CD4-positive, alpha-beta T cell treated with Interleukin-15 for 1 hour (primary cell): ENCODE data around the gene SDHB.

Experiments
- DNase-seq: peaks from one replicate; pipeline ENCODE4 v3.0.0-alpha.2; 2020

Gene SDHB

DNA sequence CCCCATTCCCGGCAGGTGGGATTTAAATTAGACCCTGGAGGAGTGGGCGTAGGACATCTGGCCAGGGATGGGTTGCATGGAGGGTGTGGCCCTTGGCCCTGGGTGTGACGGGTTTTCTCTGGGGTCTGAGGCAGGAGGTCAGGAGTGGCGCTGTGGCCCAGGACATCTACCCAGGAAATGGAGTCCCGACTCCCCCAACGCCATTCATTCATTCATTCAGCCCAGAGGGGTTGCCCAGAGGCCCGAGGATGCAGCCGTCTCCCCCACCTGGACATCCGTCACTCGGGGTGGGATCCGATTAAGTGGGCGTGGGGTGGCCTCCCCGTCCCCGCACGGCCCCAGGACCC, 42.8 kb downstream of the SDHB start:
- no peak for DNase-seq

DNA sequence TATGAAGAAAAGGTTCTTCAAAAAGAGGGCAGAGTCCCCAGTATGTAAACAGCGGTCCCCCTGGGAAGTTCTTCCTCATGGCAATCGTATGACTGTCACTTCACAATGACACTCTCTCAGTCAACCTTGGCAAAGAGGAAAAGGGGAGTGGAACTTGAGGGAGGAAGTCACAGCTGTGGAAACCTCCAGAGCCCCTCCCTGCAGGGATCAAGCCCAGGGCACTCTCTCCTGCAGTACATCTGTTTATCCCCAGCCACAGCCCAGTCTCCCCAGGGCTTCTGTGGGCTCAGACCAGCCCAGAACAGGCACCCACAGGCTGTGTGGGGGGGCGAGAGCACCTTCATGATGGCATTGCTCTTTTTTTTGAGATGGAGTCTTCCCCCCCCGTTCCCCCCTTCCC, 44.1 kb downstream of the SDHB start:
- DNase-seq = peak; percentile 27

DNA sequence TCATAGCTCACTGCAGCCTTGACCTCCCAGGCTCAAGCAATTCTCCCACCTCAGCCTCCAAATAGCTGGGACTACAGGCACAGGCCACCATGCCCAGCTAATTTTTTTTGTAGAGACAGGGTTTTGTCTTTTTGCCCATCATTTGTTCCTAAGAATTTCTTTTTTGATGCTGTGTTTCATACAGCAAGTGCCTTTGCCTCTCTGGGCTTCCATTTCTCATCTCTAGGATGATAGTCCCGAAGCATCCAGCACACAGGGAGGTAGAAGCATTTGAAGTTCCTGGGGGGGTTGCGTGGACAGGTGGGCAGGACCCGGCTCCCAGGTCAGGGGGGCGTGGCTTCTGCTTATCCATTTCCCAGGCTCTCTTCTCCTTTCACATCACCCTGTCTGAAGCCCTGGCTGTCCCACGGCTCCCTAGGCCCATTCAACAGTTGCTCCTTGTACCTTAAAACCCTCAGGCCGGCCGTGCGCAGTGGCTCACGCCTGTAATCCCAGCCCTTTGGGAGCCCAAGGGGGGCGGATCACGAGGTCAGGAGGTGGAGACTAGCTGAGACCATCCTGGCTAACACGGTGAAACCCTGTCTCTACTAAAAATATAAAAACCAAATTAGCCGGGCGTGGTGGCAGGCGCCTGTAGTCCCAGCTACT, 45.5 kb downstream of the SDHB start:
- no peak for DNase-seq

DNA sequence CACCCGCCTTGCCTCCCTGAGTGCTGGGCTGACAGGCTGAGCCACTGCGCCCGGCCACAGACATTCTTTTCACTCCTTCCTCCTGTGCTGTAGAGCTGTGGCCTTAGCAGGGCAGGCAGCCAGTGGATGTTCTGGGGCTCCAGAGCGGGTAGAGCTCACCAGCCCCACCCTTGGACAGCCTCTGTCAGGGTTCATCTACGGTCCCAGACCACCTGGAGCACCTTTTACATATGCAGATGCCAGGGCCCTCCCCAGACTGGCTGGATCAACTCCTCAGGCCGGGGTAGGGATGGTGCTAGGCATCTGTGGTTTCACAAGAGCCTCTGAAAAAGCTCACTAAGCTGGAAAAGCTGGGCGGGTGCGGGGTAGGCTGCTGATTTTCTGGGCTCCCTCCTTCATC, 46.7 kb downstream of the SDHB start:
- DNase-seq = no peak

DNA sequence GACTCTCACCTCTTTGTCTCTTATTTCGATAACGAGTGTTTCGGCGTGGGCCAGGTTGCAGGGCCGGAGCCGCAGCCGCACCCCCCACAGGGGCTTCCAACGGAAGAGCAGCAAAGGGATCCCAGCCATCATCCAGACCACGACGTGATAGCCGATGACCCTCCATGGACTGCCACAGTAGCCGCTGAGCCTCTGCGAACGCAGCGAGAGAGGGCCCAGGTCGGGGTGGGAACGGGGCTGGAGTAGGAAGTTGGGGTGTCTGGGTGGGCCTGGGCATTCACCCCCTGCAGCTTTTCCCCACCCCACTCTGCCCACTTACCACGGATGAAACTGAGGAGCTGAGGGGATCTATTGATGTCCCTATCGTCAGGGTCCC, 48.5 kb downstream of the SDHB start:
- DNase-seq = no peak

DNA sequence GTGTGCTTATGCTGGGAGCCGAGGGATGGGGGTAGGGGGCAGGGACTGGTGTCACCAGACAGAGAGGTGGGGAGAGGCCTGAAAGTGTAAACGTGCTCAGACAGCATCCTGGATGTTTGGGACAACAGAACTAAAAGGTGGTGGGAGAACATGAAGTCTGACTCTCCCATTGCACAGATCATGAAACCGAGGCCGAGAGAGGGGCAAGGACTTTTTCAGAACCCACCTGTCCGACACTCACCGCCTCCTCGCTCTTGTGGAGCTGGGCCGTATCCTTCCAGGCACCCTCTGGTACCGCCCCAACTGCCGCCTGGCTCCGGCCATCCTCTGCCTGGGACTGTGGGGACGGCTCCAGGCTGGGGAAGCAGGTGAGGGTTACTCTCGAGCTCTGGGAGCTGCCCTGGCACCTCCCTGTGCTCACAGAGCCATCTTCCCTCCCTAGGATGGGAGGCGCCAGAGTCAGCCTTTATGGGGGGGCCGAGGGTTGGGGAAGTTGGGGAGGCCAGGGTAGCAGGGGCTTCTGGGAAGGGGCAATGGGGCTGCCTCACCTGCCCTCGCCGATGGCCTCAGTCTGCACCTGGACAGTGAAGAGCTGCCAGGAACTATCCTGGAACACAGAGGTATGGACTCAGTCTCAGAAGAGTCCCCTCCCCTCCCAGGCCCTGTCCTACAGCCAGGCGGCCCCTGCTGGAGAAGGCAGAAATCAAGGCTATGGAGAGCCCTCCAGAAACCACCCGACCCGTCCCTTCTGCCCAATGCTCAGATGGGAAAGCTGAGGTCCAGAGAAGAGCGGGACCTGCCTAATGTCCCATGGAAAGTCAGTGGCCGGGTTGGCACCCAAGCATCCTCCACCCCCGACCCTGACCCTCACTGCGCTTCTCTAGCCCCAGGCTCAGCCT, 49.1 kb downstream of the SDHB start:
- DNase-seq = no peak

DNA sequence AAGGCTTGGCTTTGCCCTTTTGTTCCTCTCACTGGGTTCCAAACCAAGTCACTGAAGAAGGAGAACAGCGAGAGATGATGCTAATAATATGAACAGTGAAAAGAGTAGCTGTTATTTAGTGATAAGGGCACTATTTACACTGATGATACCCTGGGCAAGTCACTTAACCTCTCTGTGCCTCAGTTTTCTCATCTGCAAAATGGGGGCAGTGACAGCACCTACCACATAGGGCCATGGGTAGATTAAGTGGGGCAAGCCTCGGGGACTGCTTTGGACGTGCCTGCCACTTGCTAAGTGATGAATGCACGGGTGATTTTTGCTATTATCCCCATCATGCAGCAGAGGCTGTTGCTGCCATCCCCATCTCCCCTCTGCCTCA, 51.3 kb downstream of the SDHB start:
- DNase-seq = no peak

DNA sequence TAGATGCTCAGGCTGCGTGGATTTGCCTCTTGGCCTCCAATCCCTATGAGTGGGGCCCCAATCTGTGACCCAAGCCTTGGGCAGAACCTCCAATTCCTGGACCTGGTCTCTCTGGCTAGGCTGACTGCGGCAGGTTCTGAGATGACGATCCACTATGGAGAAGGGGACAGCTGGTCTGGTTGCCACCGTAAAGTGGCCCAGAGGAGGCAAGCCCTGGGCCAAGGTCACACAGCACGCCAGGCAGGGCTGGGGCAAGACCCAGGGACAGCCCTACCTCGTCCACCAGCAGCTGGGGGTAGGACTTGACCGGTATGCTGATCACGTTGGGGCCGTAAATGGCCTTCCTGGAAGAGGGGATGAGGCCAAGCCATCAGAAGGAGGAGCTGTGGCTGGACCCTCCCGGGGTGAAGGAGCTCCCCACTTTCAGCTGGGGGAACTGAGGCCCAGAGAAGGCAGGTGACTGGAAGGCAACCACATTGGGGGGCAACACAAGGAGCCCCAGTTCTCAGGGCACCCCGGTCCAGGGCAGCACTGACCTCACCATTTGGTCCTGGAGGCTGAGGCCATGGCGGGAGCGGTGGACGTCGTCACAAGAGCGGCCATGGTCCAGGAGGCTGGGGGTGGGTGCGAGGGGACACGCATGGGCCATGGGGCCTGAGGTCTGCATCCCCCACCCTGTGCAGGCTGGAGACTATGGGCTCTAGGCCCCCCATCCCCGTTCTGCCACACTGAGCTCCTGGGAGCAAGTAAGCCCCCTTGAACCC, 51.9 kb downstream of the SDHB start:
- no peak for DNase-seq

DNA sequence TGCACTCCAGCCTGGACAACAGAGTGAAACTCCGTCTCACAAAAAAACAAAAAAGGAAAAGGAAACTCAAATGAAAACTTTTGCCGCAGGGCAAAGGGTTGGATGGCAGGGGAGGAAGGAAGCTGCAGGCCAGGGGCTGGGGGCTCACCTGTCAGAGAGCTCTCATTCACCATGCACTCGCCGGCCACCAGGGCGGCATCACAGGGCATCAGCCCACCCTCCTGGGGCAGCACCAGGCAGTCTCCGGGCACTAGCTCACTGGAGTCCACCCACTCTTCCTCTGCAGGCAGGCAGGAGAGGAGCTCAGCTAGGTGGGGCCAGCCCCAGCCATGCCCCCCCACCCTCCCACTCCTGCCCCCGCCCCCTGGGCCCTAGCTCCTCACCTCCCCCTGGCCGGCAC, 54.0 kb downstream of the SDHB start:
- no peak for DNase-seq

DNA sequence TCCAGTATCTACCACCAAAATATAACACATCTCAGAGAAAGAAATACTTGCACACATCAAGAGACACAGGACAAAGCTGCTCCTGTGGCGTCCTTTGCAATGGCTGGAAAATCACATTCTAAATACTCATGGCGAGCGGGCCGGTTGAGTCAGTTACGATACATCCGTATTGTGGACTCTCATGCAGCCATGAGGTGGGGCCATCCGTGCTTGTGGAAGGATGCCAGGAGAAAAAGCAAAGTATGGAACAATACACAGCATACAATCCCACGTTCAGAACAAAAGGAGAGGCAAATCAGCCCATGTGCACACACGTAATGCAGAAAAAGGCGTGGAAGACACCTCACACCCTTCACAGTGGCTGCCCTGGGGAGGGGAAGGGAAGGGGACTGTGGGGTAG, 55.2 kb downstream of the SDHB start:
- no peak for DNase-seq

DNA sequence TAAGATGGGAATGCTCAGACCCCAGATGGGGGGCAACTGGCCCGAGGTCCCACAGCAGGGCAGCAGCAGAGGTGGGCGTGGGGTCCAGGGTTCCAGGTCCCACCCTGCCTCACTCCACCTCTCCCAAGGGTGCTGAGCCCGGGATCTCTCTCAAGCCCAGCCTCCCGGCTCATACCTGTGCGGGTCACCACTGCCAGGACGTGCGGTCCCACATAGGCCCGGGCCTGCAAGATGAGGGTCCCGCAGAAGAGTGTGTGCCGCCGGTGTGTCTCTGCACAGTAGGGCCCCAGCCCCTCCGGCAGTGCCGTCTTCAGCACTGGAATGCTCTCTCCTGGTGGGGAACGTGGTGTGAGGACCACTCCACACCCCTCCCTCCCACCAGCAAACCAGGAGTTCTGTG, 57.0 kb downstream of the SDHB start:
- no peak for DNase-seq

DNA sequence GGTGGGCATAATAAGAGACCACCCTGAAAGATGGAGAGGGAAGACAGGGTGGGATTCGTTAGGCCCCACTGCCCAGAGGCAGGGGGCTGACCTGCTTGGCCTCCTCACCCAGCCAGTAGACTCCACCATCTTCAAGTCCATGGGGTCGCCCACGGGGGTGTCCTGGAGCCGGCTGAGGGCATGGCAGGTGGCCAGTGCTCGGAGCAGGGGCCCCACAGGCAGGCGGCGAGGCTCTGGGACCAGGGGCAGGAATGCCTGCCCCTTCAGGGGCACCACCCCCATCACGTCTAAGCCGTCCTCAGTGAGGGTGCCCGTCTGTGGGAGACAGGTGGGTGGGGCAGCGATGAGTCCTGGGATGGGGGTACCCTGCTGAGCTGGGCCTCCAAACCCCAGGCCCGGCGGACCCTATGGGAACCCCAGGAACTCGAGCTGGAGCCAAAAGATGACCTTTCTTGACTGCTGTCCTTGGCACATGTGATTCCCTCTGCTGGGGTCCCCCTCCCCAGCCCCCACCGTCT, 60.3 kb downstream of the SDHB start:
- no peak for DNase-seq

DNA sequence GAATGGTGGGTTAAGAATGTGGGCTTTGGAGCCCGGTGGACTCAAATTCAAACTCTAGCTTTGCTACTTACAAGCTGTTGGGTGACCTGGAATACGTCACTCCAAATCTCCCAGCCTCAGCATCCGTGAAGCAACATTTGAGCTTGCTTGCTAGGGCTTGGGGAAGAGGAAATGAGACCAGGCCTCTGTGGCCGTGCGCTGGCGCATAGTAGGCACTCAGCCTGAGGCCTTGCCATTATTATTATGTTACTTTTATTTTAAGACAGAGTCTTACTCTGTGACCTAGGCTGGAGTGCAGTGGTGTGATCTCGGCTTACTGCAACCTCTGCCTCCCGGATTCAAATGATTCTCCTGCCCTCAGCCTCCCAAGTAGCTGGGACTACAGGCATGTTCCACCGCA, 61.2 kb downstream of the SDHB start:
- DNase-seq = no peak

DNA sequence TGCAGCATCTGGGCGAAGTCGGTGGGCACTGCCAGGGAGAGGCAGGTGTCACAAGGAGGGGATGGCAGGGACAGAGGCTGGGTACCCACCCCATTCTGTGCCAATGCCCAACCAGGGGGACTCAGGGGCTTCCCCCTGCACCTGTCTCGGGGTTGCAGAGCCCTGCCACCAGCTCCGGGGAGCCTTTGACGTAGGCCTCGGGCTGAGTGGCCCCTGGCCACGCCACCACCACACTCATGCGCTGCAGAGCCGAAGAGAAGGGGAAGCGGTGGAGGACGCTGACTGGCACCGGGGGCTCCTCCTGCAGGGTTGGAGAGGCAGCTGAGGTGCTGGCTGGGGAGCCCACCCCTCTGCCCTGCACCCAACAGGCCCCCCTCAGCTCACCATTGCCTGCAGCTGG, 61.7 kb downstream of the SDHB start:
- DNase-seq = no peak

DNA sequence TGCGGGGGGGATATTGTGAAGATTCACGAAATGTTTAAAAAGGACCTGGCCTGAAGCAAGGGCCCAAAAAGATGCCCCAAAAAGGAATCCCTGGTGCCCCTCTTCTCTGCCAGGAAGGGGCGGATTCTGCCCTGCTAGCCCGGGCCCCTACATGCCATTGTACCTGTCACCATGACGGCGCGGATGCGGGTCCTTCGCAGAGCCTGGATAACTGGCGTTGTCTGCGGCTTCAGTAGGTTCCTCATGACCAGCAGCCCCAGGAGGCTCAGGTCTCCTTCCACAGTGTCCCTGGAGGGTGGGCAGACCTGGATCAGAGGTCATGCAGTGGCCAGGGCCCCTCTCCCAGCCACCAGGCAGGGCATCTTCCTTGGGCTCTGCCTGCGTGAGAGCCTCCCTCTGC, 62.3 kb downstream of the SDHB start:
- DNase-seq = no peak

DNA sequence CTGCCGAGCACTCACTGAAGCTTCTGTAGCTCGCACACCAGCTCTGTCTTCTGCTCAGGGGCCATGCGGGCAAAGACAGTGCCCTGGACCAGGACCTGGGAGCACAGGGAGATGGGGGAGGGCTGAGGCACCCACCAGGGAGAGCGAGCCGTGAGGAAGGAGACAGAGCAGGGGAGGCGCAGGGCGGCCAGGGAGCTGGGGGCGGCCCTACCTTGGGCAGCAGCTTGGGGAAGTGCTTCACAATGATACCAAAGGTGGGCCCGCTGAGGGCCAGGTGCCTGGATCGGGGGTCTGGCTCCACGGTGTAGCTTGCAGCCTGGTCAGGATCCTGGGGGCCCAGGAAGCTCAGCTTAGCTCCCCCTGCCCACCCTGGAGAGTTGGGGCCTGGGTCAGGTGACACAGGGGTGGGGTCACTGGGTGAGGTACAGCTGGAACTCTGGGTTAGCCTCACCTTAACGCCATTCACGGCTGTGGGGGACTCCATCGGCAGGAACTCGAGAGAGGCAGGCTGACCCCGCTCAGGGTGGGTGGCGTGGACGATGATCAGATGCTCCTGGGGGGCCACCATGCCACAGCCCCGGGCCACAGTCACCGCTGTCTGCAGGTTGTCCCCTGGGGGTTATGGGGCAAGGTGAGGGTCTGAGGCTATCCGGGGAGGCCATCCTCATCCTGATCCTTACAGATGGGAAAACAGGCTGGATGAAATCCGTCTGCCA, 64.0 kb downstream of the SDHB start:
- no peak for DNase-seq

DNA sequence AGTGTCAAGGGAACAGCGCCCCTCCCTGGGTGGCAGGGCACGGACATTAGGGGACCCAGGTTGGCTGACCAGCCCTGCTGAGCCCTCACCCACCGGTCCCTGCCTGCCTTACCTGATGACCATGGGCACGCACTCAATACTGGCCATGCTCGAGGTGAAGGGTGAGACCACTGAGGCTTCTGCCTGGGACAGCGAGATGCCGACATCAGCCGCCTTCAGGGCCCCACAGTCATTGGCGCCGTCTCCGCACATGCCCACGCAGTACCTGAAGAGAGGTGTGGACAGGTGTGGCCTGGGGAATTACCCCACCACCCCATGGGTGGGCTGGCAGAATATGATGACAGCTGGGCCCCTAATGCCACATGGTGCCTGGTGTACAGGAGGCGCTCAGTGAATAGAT, 65.6 kb downstream of the SDHB start:
- DNase-seq = no peak

DNA sequence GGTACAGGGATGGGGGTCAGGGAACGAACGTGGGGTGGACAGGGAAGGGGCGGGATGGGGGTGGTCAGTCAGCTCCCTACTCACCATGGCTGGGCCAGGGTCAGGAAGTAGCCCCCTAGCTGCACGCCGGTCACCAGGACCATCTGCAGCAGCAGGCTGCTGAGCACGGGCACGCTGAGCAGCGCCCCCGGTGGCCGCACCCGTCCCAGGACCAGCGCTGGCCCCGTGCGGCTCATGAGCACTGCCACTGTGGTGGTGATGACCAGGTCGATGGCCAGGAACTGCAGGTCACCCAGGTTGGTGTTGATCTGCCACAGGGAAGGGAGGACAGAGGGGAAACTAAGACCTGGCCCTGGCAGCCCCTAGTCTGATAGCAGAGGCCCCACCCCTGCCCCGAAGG, 66.9 kb downstream of the SDHB start:
- DNase-seq = no peak

DNA sequence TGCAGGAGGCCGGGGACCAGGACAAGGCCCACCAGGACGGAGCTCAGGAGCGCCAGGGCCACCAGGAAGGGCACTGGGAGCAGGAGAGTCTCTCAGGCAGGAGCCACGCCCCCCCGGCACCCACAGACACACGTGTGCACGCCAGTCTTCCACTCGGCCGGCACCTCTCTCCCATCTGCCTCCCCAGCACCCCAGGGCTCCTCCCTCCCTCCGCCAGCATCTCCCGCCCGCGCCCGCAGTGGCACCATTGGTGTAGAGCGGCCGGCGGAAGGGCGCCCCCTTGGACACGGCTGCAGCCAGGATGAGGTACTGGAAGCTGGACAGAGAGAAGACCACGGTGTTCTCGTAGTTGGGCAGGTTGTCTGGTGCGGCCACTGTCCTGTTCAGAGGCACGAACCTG, 67.3 kb downstream of the SDHB start:
- DNase-seq = no peak

DNA sequence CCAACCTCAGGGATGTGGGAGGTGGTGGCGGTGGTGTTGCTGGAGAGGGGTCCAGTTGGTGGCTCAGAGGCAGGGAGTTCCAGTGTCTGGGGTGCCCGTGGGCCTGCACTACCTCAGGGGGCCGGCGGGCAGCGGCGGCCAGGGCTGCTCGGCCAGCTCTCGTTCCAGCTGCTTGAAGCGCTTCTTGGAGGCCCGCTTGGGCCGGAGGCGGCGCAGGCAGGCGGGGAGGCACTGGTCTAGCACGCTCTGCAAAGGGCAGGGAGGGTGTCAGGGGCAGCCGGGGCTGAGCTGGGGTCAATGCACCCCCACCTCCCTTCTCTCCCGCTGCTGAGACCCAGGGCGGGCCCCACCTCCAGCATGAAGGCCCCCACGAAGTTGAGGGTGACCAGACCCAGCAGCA, 67.7 kb downstream of the SDHB start:
- no peak for DNase-seq

DNA sequence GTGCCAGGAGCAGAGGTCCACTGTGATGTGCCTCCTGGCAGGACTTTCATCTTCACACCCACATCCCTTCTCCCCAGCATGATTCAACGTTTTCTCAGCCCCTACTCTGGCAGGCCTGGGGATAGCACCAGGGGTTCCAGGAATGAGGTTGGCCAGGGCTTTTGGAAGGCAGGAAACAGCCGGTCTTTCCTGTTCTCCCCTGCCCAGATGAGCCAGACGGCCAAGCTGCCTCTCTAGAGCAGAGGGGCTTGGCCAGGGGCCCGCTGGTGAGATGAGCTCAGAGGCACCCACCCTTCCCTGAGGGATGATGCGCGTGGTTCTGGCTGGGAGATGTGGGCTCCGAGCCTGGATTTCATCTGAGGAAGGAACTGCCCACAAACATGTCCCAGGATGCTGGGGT, 69.1 kb downstream of the SDHB start:
- no peak for DNase-seq

DNA sequence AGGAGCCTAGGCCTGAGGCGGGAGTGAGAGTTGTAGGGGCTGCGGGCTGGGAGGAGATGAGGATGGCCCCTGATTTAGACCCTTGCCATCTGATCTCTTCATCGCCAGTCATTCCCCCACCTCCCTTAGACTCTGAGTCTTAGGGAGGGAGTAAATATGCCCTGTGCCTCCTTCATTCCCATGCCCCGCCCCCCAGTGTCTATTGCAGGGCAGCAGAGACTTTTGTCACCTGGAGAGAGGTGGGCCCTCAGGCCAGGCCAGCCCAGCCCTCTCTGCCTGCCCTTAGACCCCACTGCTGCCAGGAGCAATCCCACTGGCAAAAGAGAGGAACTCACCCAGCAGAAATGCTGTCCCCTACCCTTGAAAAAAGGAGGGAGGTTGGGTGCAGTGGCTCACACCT, 70.2 kb downstream of the SDHB start:
- no peak for DNase-seq

DNA sequence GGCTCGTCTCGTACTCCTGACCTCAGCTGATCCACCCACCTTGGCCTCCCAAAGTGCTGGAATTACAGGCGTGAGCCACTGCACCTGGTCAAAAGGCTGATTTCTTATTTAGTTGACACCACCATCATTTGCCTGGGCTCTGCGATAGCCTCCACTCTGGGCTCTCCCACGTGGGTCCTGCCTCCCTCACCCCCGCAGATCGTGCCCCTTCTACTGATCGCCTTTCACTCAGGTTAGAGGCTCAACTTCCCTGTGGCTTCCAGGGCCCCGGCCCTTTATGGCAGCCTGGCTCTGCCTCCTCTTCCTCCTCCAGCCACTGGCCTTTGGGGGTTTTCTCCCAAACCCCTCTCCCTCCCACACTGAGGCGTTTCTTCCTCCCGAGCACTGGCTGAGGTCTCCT, 70.9 kb downstream of the SDHB start:
- DNase-seq = no peak
